ENCODE measurements around the gene DOLK.
A peak's percentile ranks its signal among the peaks of the same experiment; 100 is the strongest.

DNA sequence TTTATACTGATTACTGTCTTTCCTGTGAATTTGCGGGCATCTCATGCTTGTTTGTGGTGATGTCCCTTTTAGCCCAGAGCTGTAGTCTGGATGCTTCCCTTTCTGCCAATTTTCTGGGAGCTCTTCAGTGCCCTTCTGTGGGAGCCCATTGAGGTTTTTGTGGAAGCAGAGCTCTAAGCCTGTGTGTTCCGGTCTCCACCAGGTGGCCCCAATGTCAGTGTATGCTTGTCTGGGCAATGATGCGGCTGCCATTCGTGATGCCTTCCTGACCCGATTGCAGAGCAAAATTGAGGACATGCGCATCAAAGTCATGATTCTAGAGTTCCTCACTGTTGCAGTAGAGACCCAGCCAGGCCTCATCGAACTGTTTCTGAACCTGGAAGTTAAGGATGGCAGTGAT lies 45.6 kb upstream of the DOLK start:
- TF ChIP-seq, protein P1, sequence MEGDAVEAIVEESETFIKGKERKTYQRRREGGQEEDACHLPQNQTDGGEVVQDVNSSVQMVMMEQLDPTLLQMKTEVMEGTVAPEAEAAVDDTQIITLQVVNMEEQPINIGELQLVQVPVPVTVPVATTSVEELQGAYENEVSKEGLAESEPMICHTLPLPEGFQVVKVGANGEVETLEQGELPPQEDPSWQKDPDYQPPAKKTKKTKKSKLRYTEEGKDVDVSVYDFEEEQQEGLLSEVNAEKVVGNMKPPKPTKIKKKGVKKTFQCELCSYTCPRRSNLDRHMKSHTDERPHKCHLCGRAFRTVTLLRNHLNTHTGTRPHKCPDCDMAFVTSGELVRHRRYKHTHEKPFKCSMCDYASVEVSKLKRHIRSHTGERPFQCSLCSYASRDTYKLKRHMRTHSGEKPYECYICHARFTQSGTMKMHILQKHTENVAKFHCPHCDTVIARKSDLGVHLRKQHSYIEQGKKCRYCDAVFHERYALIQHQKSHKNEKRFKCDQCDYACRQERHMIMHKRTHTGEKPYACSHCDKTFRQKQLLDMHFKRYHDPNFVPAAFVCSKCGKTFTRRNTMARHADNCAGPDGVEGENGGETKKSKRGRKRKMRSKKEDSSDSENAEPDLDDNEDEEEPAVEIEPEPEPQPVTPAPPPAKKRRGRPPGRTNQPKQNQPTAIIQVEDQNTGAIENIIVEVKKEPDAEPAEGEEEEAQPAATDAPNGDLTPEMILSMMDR (IDR thresholded peaks at IDR 0.05; ENCODE audit: low read depth, low read length, missing input control), result peak; percentile 15
- no peak for TF ChIP-seq TAF1 (conservative IDR thresholded peaks at IDR 0.05)
- TF ChIP-seq MAX (IDR thresholded peaks at IDR 0.05), result no peak
- TF ChIP-seq JUND (IDR thresholded peaks at IDR 0.05), result no peak
- TF ChIP-seq ATF3 (IDR thresholded peaks at IDR 0.05), result no peak
- TF ChIP-seq, protein P2, sequence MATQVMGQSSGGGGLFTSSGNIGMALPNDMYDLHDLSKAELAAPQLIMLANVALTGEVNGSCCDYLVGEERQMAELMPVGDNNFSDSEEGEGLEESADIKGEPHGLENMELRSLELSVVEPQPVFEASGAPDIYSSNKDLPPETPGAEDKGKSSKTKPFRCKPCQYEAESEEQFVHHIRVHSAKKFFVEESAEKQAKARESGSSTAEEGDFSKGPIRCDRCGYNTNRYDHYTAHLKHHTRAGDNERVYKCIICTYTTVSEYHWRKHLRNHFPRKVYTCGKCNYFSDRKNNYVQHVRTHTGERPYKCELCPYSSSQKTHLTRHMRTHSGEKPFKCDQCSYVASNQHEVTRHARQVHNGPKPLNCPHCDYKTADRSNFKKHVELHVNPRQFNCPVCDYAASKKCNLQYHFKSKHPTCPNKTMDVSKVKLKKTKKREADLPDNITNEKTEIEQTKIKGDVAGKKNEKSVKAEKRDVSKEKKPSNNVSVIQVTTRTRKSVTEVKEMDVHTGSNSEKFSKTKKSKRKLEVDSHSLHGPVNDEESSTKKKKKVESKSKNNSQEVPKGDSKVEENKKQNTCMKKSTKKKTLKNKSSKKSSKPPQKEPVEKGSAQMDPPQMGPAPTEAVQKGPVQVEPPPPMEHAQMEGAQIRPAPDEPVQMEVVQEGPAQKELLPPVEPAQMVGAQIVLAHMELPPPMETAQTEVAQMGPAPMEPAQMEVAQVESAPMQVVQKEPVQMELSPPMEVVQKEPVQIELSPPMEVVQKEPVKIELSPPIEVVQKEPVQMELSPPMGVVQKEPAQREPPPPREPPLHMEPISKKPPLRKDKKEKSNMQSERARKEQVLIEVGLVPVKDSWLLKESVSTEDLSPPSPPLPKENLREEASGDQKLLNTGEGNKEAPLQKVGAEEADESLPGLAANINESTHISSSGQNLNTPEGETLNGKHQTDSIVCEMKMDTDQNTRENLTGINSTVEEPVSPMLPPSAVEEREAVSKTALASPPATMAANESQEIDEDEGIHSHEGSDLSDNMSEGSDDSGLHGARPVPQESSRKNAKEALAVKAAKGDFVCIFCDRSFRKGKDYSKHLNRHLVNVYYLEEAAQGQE (IDR thresholded peaks at IDR 0.05), result no peak
- TF ChIP-seq HNF4G (IDR thresholded peaks at IDR 0.05), result no peak
